Stimulated activated CD4-positive, alpha-beta T cell treated with anti-CD3 and anti-CD28 coated beads, Interleukin-12 subunit alpha, Interleukin-12 subunit beta, amount 100 ng/mL, for 4 hours (primary cell): Measurements from ENCODE around the gene STIM2.
A peak's percentile ranks its signal among the peaks of the same experiment; 100 is the strongest.
"Not testable (repeated sequence)": the region's sequence is repeated elsewhere in the genome, so short reads cannot be mapped to it uniquely, and the experiment has no call there.

Experiments used
- DNase-seq: peaks from one replicate; pipeline ENCODE4 v3.0.0-alpha.2; 2020

Gene STIM2

DNA sequence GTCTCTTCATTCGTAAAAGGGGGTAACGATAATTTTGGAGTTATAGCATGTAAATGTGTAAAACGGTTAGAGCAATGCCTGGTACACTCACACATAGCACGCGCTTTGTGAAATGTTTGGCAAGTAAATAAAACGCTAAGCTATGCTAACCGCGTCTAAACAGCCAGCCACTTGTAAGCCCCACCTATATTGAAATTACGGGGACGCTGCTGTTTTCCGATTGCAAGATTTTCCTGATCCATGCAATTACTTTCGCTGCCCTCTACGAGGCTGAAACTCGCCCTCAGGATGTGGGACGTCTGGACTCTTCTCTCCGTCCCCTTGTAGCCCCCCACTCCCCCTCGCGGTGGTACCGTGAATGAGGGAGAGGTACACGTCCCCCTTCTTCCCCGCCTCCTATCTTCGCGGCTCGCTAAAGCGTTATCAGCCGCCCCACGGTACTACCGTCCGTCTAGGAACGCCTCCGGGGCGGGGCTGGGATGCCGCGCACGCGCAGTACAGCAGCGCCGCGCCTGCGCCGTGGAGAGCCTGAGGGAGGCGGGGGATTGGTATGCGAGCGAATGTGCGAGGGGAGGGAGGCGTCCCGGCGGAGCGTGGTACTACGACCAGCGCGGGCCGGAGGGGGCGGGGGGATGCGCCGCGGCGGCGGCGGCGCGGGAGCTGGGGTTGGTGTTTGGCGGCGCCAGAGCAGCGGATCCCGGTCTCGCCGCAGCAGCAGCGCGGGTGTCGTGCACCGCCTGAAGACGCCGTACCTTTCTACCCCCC is at the start of gene STIM2:
STIM2 (plus strand) TSS at position 685 of the 765 bp plus-strand sequence.
- DNase-seq = peak; percentile 96

DNA sequence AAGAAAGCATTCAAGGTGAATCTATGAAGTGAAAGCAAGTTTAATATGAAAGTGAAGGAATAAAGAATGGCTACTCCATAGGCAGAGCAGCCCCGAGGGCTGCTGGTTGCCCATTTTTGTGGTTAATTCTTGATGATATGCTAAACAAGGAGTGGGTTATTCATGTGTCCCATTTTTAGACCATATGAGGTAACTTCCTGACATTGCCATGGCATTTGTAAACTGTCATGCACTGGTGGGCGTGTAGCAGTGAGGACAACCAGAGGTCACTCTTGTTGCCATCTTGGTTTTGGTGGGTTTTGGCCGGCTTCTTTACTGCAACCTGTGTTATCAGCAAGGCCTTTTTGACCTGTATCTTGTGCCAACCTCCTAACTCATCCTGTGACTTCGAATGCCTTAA is 49.1 kb upstream of the STIM2 start:
- DNase-seq = not testable (repeated sequence)

DNA sequence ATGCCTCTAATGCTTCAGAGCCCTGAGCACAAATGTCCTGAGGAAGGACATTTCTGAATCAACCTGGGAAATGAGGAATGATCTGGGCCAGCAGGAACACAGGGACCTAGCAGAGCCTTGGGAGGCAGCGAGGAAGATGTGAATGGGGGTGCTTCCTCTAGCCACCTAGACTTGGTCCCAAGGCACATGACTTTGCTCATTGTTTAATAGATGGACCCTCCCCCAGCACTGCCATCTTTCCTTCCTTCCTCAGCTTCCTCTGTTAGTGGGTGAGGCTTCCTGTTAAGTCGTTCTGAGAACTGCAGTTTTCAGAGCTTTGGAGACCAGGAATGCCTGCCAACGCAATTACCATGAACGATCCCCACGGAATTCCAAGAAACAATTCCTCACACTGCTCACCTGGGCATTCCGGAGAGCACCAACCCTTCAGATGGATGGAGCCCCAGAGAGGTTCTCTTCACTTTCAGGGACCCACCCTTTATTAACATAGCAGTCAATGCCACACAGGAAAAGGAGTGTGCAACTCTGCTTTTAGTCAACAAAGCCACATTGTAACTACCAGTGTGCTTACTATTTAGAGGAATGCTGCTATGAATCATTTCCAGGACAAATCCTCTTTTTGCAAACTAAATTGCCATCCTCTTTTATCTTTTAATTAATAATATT is 48.5 kb upstream of the STIM2 start:
- no peak for DNase-seq

- DNase-seq = no peak
Observed at GRCh38 chr4:26813698-26814097, 46.9 kb upstream of the STIM2 start.

GRCh38 chr4:26815199-26815598 is 45.4 kb upstream of the STIM2 start:
- DNase-seq = no peak

DNA sequence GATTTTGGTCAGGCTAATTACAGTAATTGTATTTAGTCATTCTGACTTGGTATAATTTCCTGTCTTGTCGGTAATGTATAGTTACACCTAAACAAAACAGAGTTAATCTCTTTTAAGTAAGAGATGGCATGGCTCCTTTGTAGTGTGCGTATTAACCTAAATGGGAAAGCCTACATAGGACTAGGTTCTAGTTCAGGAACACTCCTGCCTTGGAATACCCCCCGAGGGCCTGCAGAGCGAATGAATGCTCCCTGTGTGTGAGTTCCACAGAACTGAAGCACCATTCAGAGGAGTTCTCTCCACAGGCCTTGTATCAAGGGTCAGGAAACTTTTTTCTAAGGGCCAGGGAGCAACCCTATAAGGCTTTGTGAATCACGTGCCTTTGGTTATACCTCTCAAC is 44.9 kb upstream of the STIM2 start:
- no peak for DNase-seq

DNA sequence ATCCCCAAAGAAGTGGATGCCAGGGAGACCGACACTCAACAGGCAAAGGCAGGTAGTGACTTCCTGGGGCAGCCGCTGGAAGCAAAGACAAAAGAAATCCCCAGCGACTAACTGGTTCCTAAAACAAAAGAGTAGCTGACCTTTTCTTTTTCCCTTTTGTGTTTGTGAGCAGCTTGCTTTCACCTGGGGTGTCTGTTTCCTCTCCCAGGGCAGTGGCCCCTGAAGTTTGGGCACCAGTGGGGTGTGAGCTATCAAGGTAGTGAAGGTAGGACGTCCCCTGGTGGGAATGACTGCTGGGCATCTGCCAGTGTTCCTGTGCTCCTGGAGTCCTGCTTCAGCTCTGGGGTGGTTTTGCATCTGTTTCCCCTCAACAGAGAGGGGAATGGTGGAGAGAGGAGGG is 41.6 kb upstream of the STIM2 start:
- DNase-seq = no peak

- no peak for DNase-seq
Observed at GRCh38 chr4:26819478-26820095, 41.1 kb upstream of the STIM2 start.

- DNase-seq = no peak
Observed at GRCh38 chr4:26820346-26820745, 40.3 kb upstream of the STIM2 start.

GRCh38 chr4:26821031-26821430 is 39.6 kb upstream of the STIM2 start:
- DNase-seq = no peak

- DNase-seq = no peak
Observed at GRCh38 chr4:26821677-26822503, 38.8 kb upstream of the STIM2 start.

DNA sequence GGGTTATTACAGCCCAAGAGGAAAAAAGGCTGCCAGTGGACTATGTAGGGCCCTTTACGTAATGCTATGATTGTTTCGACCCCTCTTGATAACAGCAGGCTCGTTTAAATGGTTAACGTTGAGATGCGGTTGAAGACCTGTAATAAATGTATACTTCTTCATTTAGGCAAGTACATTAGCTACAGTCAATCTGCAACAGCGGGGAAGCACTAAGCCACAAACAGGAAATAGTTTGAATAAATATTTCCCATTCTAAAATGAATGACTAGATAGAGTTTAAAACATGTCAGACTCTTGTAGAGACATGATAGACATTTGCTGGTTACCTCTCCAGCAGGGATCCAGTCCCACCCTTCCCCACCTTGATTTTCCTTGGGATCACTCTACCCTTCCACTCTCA is 38.1 kb upstream of the STIM2 start:
- no peak for DNase-seq

GRCh38 chr4:26822974-26823373 is 37.7 kb upstream of the STIM2 start:
- DNase-seq = not testable (repeated sequence)

GRCh38 chr4:26823583-26823982 is 37.1 kb upstream of the STIM2 start:
- DNase-seq = no peak

GRCh38 chr4:26824667-26825066 is 36.0 kb upstream of the STIM2 start:
- no peak for DNase-seq

GRCh38 chr4:26826721-26827120 is 33.9 kb upstream of the STIM2 start:
- DNase-seq = no peak

DNA sequence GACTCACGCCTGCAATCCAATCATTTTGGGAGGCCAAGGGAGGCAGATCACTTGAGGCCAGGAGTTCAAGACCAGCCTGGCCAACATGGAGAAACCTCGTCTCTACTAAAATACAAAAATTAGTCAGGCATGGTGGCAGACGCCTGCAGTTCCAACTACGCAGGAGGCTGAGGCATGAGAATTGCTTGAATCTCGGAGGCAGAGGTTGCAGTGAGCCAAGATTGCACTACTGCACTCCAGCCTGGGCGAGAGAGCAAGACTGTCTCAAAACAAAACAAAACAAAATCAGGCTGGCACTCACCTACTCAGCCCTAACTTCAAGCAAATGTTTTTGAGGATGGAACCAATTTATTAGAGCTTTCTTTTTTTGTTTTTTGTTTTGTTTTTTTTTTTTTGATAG is 33.3 kb upstream of the STIM2 start:
- not testable (repeated sequence) for DNase-seq

GRCh38 chr4:26827798-26828197 is 32.8 kb upstream of the STIM2 start:
- no peak for DNase-seq

- no peak for DNase-seq
Observed at GRCh38 chr4:26829018-26829417, 31.6 kb upstream of the STIM2 start.

DNA sequence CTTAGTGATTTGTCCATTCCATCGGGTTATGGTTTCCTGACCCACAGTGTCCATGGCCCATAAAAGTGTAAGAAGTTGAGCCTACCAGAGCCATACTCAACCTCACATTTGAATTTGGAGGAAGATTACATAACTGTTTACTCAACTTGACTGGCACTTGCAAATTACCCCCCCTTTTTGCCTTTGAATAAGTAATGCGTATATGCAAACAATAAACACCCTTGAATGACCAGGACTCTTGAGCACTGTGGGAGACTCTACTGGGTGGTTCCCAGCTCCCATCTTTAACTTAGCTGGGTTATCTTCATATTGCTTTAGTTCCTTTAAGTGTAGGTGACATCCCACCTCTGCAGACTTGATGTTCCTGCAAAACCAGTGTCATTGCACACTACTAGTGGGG is 30.6 kb upstream of the STIM2 start:
- DNase-seq = no peak

GRCh38 chr4:26830701-26831100 is 29.9 kb upstream of the STIM2 start:
- DNase-seq = no peak

DNA sequence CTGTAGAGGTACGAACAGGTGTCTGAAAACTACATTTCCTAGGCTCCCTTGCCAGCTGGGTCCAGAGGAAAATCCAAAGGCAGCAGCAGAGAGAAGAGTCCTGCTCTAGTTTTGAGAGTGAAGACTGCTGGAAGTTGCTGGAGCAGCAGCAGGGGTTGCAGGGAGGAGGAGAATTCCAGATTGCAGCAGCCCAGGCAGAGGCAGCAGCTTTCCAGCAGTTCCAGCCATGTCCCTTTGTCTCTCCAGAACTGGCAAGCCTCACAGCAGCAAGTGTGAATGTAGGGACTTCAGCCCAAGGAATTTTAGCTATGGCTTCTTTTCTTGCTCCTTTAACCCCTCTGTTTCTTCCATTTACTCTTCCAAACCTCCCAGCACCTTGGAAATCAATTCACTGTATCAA is 24.1 kb upstream of the STIM2 start:
- DNase-seq = no peak
